HCT116 (cell line): ENCODE measurements around the gene KNOP1. TPM values are rescaled to one million over a fixed set of nuclear protein-coding genes. Genes with fewer than 3 reads are reported as not detected.

Source experiments
- ATAC-seq: fragments of 200-7000 bp; cut with Tn5 transposase; 2 replicates; pipeline ENCODE4 v1.9.1; 2020; ENCODE audit warnings: mild to moderate bottlenecking, moderate library complexity
- BruUV-seq: library from RNA; stranded (reverse); fragments of 400-500 nt; replicated peaks from 2 replicates; lab custom pipeline; 2021; lab: Mats Ljungman, UMichigan
- CTCF ChIA-PET: fragments of 300-600 bp; sonication (Branson Sonifier 250); formaldehyde crosslinking; loops from one replicate; lab custom pipeline; 2021; ENCODE audit warnings: antibody characterized with exemption; lab: Charles Lee
- POLR2A ChIA-PET: fragments of 300-600, 350-600 bp; sonication (Branson Sonifier 250); formaldehyde crosslinking; loops from one replicate; lab custom pipeline; 2021; ENCODE audit warnings: antibody characterized with exemption; lab: Charles Lee
- RAD21 ChIA-PET, 2 experiments: fragments of 300-600 bp; sonication (Branson Sonifier 250); formaldehyde crosslinking; loops; one replicate each; lab custom pipeline; 2023; ENCODE audit warnings: low total read pairs in 2 of 2; ENCODE audit not compliant: uncharacterized antibody in 2 of 2, unreplicated experiment in 2 of 2, low non-redundant PET in 1 of 2; lab: Charles Lee
- DNase-seq: peaks from one replicate; pipeline ENCODE4 v3.0.0-alpha.2; 2010; ENCODE audit warnings: low read depth, low spot score
- H2AFZ ChIP-seq: fragments of 200-600 bp; shearing (Covaris generic), sonication (generic); 2 replicates; pipeline ENCODE4 v1.6.1; 2017; ENCODE audit warnings: low read depth, mixed run types, mixed read lengths, antibody characterized with exemption, low read length; ENCODE audit not compliant: poor library complexity, severe bottlenecking
- H3K27ac ChIP-seq: 2 replicates; pipeline ENCODE4 v1.5.1; 2012; ENCODE audit warnings: low read depth, low read length
- H3K27me3 ChIP-seq: fragments of 200-600 bp; sonication (generic); 2 replicates; pipeline ENCODE4 v1.6.1; 2016; ENCODE audit warnings: mixed run types, low read length, mixed read lengths; ENCODE audit not compliant: insufficient read depth
- H3K36me3 ChIP-seq, 2 experiments: fragments of 200-500 bp in 1 of 2; fragments of 200-600 bp in 1 of 2; sonication (Bioruptor generic) in 1 of 2; sonication (generic) in 1 of 2; 2 replicates each; pipeline versions ENCODE4 v1.5.1 to v1.6.1; 2014 to 2016; ENCODE audit warnings: low read length in 2 of 2, inconsistent platforms in 1 of 2, mixed read lengths in 1 of 2, mixed run types in 1 of 2; ENCODE audit not compliant: insufficient read depth in 2 of 2, control insufficient read depth in 1 of 2
- H3K4me1 ChIP-seq, 2 experiments: fragments of 200-600 bp in 1 of 2; sonication (generic) in 1 of 2; 2 replicates each; pipeline versions ENCODE4 v1.5.1 to v1.6.1; 2012 to 2017; ENCODE audit warnings: low read length in 2 of 2, inconsistent platforms in 1 of 2, mild to moderate bottlenecking in 1 of 2, mixed read lengths in 1 of 2, mixed run types in 1 of 2, moderate library complexity in 1 of 2; ENCODE audit not compliant: insufficient read depth in 2 of 2, control insufficient read depth in 1 of 2
- H3K4me2 ChIP-seq: fragments of 200-600 bp; sonication (generic); 2 replicates; pipeline ENCODE4 v1.6.1; 2017; ENCODE audit warnings: mixed run types, low read length, mixed read lengths
- H3K4me3 ChIP-seq, 2 experiments: fragments of 200-600 bp in 1 of 2; sonication (generic) in 1 of 2; replicated peaks in 1 of 2; 2 replicates each; pipeline ENCODE4 v1.5.1; 2011 to 2016; ENCODE audit warnings: low read length in 2 of 2, control low read depth in 1 of 2, low read depth in 1 of 2, mild to moderate bottlenecking in 1 of 2, mixed read lengths in 1 of 2, mixed run types in 1 of 2
- H3K79me2 ChIP-seq: fragments of 200-600 bp; sonication (generic); 2 replicates; pipeline ENCODE4 v1.6.1; 2017; ENCODE audit warnings: mild to moderate bottlenecking, mixed run types, low read length, moderate library complexity, mixed read lengths; ENCODE audit not compliant: insufficient read depth
- H3K9ac ChIP-seq: fragments of 200-600 bp; sonication (generic); 2 replicates; pipeline ENCODE4 v1.6.1; 2016; ENCODE audit warnings: low read length, mixed read lengths
- H3K9me2 ChIP-seq: fragments of 200-600 bp; sonication (generic), shearing (Covaris generic); 2 replicates; pipeline ENCODE4 v1.6.1; 2017; ENCODE audit warnings: mixed run types, mild to moderate bottlenecking, moderate library complexity; ENCODE audit not compliant: insufficient read depth
- H3K9me3 ChIP-seq, 2 experiments: fragments of 200-500 bp in 1 of 2; fragments of 200-600 bp in 1 of 2; sonication (Bioruptor generic) in 1 of 2; sonication (generic) in 1 of 2; 2 replicates each; pipeline ENCODE4 v1.6.1; 2014 to 2017; ENCODE audit warnings: low read length in 2 of 2, mixed read lengths in 2 of 2, inconsistent platforms in 1 of 2, low read depth in 1 of 2, mild to moderate bottlenecking in 1 of 2, mixed run types in 1 of 2, moderate library complexity in 1 of 2; ENCODE audit not compliant: control insufficient read depth in 1 of 2, insufficient read depth in 1 of 2
- H4K20me1 ChIP-seq: fragments of 200-600 bp; sonication (generic), shearing (Covaris generic); 2 replicates; pipeline ENCODE4 v1.6.1; 2017; ENCODE audit warnings: mixed run types, mild to moderate bottlenecking, moderate library complexity; ENCODE audit not compliant: insufficient read depth
- CBX3 ChIP-seq: IDR thresholded peaks from 2 replicates; pipeline ENCODE4 v1.6.1; 2012; ENCODE audit warnings: low read depth
- EGR1 ChIP-seq: IDR thresholded peaks from 2 replicates; pipeline ENCODE4 v1.6.1; 2012; ENCODE audit warnings: low read depth
- ELF1 ChIP-seq: IDR thresholded peaks from 2 replicates; pipeline ENCODE4 v1.6.1; 2012; ENCODE audit warnings: low read depth, borderline replicate concordance
- EZH2 ChIP-seq: fragments of 200-600 bp; sonication (generic); IDR thresholded peaks from 2 replicates; pipeline ENCODE4 v1.6.1; 2017; ENCODE audit warnings: antibody characterized with exemption, mixed run types
- FOSL1 ChIP-seq: IDR thresholded peaks from 2 replicates; pipeline ENCODE4 v1.6.1; 2012; ENCODE audit warnings: low read depth
- JUND ChIP-seq: IDR thresholded peaks from 2 replicates; pipeline ENCODE4 v1.6.1; 2012
- POLR2AphosphoS5 ChIP-seq: IDR thresholded peaks from 2 replicates; pipeline ENCODE4 v1.6.1; 2011; ENCODE audit warnings: mild to moderate bottlenecking, low read depth, low read length, moderate library complexity
- RAD21 ChIP-seq: IDR thresholded peaks from 2 replicates; pipeline ENCODE4 v1.6.1; 2012; ENCODE audit warnings: low read depth, mild to moderate bottlenecking
- SIN3A ChIP-seq: IDR thresholded peaks from 2 replicates; pipeline ENCODE4 v1.6.1; 2012; ENCODE audit warnings: low read depth
- SP1 ChIP-seq: IDR thresholded peaks from 2 replicates; pipeline ENCODE4 v1.6.1; 2012; ENCODE audit warnings: low read depth
- SRF ChIP-seq: IDR thresholded peaks from 2 replicates; pipeline ENCODE4 v1.6.1; 2012; ENCODE audit warnings: low read depth
- TCF7L2 ChIP-seq: IDR thresholded peaks from 2 replicates; pipeline ENCODE4 v1.7.0; 2011; ENCODE audit warnings: borderline replicate concordance, inconsistent platforms; ENCODE audit not compliant: insufficient read depth, insufficient read length; ENCODE audit errors: extremely low read depth
- YY1 ChIP-seq: IDR thresholded peaks from 2 replicates; pipeline ENCODE4 v1.6.1; 2011; ENCODE audit warnings: low read length, low read depth, moderate library complexity, mild to moderate bottlenecking; ENCODE audit not compliant: insufficient replicate concordance; ENCODE audit errors: extremely low read depth
- ZFX ChIP-seq: fragments of 450-650 bp; IDR thresholded peaks from 2 replicates; pipeline ENCODE4 v1.6.1; 2017
- intact Hi-C: fragments of 100-400 bp; cut with micrococcal nuclease; formaldehyde crosslinking; loops from 2 replicates; pipeline ENCODE4 v1.10.0; 2022
- total RNA-seq: library from RNA; stranded (reverse); gene quantifications from one replicate; pipeline ENCODE4 v1.2.1, GENCODE V29; 2021; ENCODE audit not compliant: unreplicated experiment
- TF ChIP-seq, protein P1 (sequence below): IDR thresholded peaks from 2 replicates; pipeline ENCODE4 v1.6.1; 2012
- TF ChIP-seq, protein P2 (sequence below): IDR thresholded peaks from 2 replicates; pipeline ENCODE4 v1.6.1; 2012
- TF ChIP-seq, protein P3 (sequence below): IDR thresholded peaks from 2 replicates; pipeline ENCODE4 v1.6.1; 2011; ENCODE audit warnings: mild to moderate bottlenecking, low read length, moderate library complexity; ENCODE audit not compliant: insufficient replicate concordance; ENCODE audit errors: extremely low read depth
- TF ChIP-seq, protein P4 (sequence below), 3 experiments: fragments of 200-600 bp in 1 of 3; sonication (generic) in 1 of 3; IDR thresholded peaks in 2 of 3; conservative IDR thresholded peaks in 1 of 3; 2 replicates each; pipeline ENCODE4 v1.5.1; 2012 to 2017; ENCODE audit warnings: low read depth in 2 of 3, low read length in 2 of 3, antibody characterized with exemption in 1 of 3, borderline replicate concordance in 1 of 3, control low read depth in 1 of 3, mild to moderate bottlenecking in 1 of 3, mixed read lengths in 1 of 3, mixed run types in 1 of 3, moderate library complexity in 1 of 3; ENCODE audit not compliant: insufficient read depth in 1 of 3

Gene KNOP1
- total RNA-seq, 1 experiment from 2014 or later: 34.6 TPM

DNA sequence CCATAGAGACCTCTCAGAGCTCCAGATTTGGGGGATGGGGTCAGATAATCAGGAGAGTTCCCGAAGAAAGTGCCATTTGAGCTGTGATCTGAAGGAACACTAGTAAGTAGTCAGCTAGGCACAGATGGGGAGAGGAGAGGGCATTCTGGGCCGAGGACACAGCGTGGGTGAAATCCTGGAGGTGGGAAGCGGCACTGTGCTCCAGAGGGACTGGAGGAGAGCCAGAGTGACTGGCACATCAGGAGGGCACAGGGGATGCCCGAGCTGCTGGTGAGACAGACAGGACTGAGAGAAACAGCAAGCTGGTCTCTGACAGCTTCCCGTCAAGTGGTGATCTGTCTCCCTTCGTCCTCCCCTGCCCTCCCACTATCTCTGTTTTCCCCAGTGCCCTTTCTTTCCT, 40.6 kb downstream of the KNOP1 start:
- no peaks in the 10 kb centered on the region for H3K36me3 ChIP-seq
- TF ChIP-seq CBX3: no peak
- TF ChIP-seq SRF: no peak
- no peak for TF ChIP-seq SP1
- no peak for TF ChIP-seq SIN3A
- TF ChIP-seq RAD21: no peak
- TF ChIP-seq, protein P1, sequence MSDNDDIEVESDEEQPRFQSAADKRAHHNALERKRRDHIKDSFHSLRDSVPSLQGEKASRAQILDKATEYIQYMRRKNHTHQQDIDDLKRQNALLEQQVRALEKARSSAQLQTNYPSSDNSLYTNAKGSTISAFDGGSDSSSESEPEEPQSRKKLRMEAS: no peak
- TF ChIP-seq, protein P2, sequence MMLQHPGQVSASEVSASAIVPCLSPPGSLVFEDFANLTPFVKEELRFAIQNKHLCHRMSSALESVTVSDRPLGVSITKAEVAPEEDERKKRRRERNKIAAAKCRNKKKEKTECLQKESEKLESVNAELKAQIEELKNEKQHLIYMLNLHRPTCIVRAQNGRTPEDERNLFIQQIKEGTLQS: no peak
- TF ChIP-seq TCF7L2: no peak
- no peak for TF ChIP-seq JUND
- no peak for TF ChIP-seq EZH2
- no peak for TF ChIP-seq ZFX
- no peak for TF ChIP-seq FOSL1
- TF ChIP-seq POLR2AphosphoS5: no peak
- no peak for TF ChIP-seq EGR1
- TF ChIP-seq, protein P3, sequence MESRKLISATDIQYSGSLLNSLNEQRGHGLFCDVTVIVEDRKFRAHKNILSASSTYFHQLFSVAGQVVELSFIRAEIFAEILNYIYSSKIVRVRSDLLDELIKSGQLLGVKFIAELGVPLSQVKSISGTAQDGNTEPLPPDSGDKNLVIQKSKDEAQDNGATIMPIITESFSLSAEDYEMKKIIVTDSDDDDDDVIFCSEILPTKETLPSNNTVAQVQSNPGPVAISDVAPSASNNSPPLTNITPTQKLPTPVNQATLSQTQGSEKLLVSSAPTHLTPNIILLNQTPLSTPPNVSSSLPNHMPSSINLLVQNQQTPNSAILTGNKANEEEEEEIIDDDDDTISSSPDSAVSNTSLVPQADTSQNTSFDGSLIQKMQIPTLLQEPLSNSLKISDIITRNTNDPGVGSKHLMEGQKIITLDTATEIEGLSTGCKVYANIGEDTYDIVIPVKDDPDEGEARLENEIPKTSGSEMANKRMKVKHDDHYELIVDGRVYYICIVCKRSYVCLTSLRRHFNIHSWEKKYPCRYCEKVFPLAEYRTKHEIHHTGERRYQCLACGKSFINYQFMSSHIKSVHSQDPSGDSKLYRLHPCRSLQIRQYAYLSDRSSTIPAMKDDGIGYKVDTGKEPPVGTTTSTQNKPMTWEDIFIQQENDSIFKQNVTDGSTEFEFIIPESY: no peak
- TF ChIP-seq YY1: no peak
- TF ChIP-seq ELF1: no peak
- TF ChIP-seq, protein P4, sequence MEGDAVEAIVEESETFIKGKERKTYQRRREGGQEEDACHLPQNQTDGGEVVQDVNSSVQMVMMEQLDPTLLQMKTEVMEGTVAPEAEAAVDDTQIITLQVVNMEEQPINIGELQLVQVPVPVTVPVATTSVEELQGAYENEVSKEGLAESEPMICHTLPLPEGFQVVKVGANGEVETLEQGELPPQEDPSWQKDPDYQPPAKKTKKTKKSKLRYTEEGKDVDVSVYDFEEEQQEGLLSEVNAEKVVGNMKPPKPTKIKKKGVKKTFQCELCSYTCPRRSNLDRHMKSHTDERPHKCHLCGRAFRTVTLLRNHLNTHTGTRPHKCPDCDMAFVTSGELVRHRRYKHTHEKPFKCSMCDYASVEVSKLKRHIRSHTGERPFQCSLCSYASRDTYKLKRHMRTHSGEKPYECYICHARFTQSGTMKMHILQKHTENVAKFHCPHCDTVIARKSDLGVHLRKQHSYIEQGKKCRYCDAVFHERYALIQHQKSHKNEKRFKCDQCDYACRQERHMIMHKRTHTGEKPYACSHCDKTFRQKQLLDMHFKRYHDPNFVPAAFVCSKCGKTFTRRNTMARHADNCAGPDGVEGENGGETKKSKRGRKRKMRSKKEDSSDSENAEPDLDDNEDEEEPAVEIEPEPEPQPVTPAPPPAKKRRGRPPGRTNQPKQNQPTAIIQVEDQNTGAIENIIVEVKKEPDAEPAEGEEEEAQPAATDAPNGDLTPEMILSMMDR (IDR thresholded peaks at IDR 0.05 in 2 of 3, conservative IDR thresholded peaks at IDR 0.05 in 1 of 3; ENCODE audit: borderline replicate concordance in 1 of 3, insufficient read depth in 1 of 3, low read depth in 2 of 3, low read length in 2 of 3): no peak
- no TSS peak for BruUV-seq
- H3K9ac ChIP-seq: no peak overlapping the region
- no peak overlapping the region for H3K4me2 ChIP-seq
- no peak for ATAC-seq
- no peak overlapping the region for H3K4me3 ChIP-seq
- H3K9me3 ChIP-seq: no peaks in the 10 kb centered on the region
- intact Hi-C loops: no loop called here
- ChIA-PET RAD21 (no interaction called here), CTCF (no interaction called here), POLR2A (no interaction called here)
- no peaks in the 10 kb centered on the region for H3K9me2 ChIP-seq
- no peaks in the 10 kb centered on the region for H4K20me1 ChIP-seq
- no peaks in the 10 kb centered on the region for H3K27me3 ChIP-seq
- no peaks in the 10 kb centered on the region for H3K4me1 ChIP-seq
- H3K27ac ChIP-seq: no peak overlapping the region
- H3K79me2 ChIP-seq: no peaks in the 10 kb centered on the region
- H2AFZ ChIP-seq: no peak overlapping the region
- DNase-seq: no peak
